ENCODE data around the gene NECTIN3. TPM values are rescaled to one million over a fixed set of nuclear protein-coding genes. Genes with fewer than 3 reads are reported as not detected.

Gene NECTIN3
- polyA plus RNA-seq, 3 donors: not detected

- no peaks in the 10 kb centered on the region for H3K36me3 ChIP-seq (replicated peaks in 1 of 2; ENCODE audit: control insufficient read depth in 1 of 2, insufficient read depth in 2 of 2, low read length in 2 of 2)
- no peaks in the 10 kb centered on the region for H3K79me2 ChIP-seq (ENCODE audit: insufficient read depth, low read length)
- H3K9me3 ChIP-seq (replicated peaks in 1 of 2; ENCODE audit: control insufficient read depth in 1 of 2, insufficient read depth in 1 of 2, low read length in 2 of 2): peaks cover 0 to 15% of the 10 kb centered on the region in 2 donors
- Mint-ChIP-seq H3K9me3 (peaks cover 2 to 19% (median 5%) of the 10 kb centered on the region in 7 donors), H3K36me3 (no peaks in the 10 kb centered on the region), H3K4me1 (no peaks in the 10 kb centered on the region), H3K4me3 (no peak overlapping the region), H3K27ac (no peak overlapping the region), H3K27me3 (ENCODE audit: low read depth in 3 of 3) (peaks cover 0 to 2% (median 0%) of the 10 kb centered on the region in 3 donors)
- no peak overlapping the region for H3K27ac ChIP-seq (ENCODE audit: low read depth in 1 of 2, low read length in 2 of 2)
- no peak for DNase-seq
- TF ChIP-seq, protein P1, sequence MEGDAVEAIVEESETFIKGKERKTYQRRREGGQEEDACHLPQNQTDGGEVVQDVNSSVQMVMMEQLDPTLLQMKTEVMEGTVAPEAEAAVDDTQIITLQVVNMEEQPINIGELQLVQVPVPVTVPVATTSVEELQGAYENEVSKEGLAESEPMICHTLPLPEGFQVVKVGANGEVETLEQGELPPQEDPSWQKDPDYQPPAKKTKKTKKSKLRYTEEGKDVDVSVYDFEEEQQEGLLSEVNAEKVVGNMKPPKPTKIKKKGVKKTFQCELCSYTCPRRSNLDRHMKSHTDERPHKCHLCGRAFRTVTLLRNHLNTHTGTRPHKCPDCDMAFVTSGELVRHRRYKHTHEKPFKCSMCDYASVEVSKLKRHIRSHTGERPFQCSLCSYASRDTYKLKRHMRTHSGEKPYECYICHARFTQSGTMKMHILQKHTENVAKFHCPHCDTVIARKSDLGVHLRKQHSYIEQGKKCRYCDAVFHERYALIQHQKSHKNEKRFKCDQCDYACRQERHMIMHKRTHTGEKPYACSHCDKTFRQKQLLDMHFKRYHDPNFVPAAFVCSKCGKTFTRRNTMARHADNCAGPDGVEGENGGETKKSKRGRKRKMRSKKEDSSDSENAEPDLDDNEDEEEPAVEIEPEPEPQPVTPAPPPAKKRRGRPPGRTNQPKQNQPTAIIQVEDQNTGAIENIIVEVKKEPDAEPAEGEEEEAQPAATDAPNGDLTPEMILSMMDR (IDR thresholded peaks at IDR 0.05): no peak
- H2AFZ ChIP-seq (ENCODE audit: insufficient read depth, low read depth, low read length, poor library complexity, severe bottlenecking): no peak overlapping the region
- no peaks in the 10 kb centered on the region for H3K27me3 ChIP-seq (ENCODE audit: control insufficient read depth in 2 of 2, insufficient read depth in 2 of 2, low read length in 2 of 2)
- no CpG with 5 or more reads among the region's 1 CpG for WGBS (ENCODE audit: insufficient coverage)
- no peaks in the 10 kb centered on the region for H3K4me1 ChIP-seq (ENCODE audit: control insufficient read depth in 1 of 2, insufficient read depth in 2 of 2, low read length in 2 of 2)
- H3K4me2 ChIP-seq (replicated peaks; ENCODE audit: extremely low read depth, low read length, poor library complexity, severe bottlenecking): no peak overlapping the region
- intact Hi-C loops (cut with micrococcal nuclease): no loop called here
- no peak overlapping the region for H3K4me3 ChIP-seq (replicated peaks in 1 of 3; ENCODE audit: low read depth in 2 of 3, low read length in 3 of 3)
- H3K9ac ChIP-seq (ENCODE audit: insufficient read depth, low read length, poor library complexity, severe bottlenecking): no peak overlapping the region
- H4K20me1 ChIP-seq (ENCODE audit: insufficient read depth, low read length): no peaks in the 10 kb centered on the region
These were observed 38.1 kb upstream of the NECTIN3 start for GRCh38 chr3:111033470-111034050.

GRCh38 chr3:111035316-111035715, 36.3 kb upstream of the NECTIN3 start:
- Histone ChIP-seq H3K79me2 (ENCODE audit: insufficient read depth, low read length) (no peaks in the 10 kb centered on the region), H3K9ac (ENCODE audit: insufficient read depth, low read length, poor library complexity, severe bottlenecking) (no peak overlapping the region), H3K27me3 (ENCODE audit: control insufficient read depth in 2 of 2, insufficient read depth in 2 of 2, low read length in 2 of 2) (no peaks in the 10 kb centered on the region), H2AFZ (ENCODE audit: insufficient read depth, low read depth, low read length, poor library complexity, severe bottlenecking) (no peak overlapping the region), H3K4me2 (replicated peaks; ENCODE audit: extremely low read depth, low read length, poor library complexity, severe bottlenecking) (no peak overlapping the region), H3K4me3 (replicated peaks in 1 of 3; ENCODE audit: low read depth in 2 of 3, low read length in 3 of 3) (no peak overlapping the region), H4K20me1 (ENCODE audit: insufficient read depth, low read length) (no peaks in the 10 kb centered on the region), H3K27ac (ENCODE audit: low read depth in 1 of 2, low read length in 2 of 2) (no peak overlapping the region), H3K4me1 (ENCODE audit: control insufficient read depth in 1 of 2, insufficient read depth in 2 of 2, low read length in 2 of 2) (no peaks in the 10 kb centered on the region), H3K36me3 (replicated peaks in 1 of 2; ENCODE audit: control insufficient read depth in 1 of 2, insufficient read depth in 2 of 2, low read length in 2 of 2) (no peaks in the 10 kb centered on the region), H3K9me3 (replicated peaks in 1 of 2; ENCODE audit: control insufficient read depth in 1 of 2, insufficient read depth in 1 of 2, low read length in 2 of 2) (peaks cover 0 to 15% of the 10 kb centered on the region in 2 donors)
- Mint-ChIP-seq H3K27me3 (ENCODE audit: low read depth in 3 of 3) (peaks cover 0 to 2% (median 0%) of the 10 kb centered on the region in 3 donors), H3K4me1 (no peaks in the 10 kb centered on the region), H3K36me3 (no peaks in the 10 kb centered on the region), H3K4me3 (no peak overlapping the region), H3K9me3 (peaks cover 2 to 21% (median 9%) of the 10 kb centered on the region in 7 donors), H3K27ac (no peak overlapping the region)
- 82% methylated on average over 1 of the region's 2 CpGs for WGBS (ENCODE audit: insufficient coverage)
- no peak for DNase-seq
- TF ChIP-seq, protein P1 (IDR thresholded peaks at IDR 0.05): no peak
- intact Hi-C loops (cut with micrococcal nuclease): no loop called here

Data from CD14-positive monocyte (primary cell).